CD1c-positive myeloid dendritic cell (primary cell): ENCODE data around the gene METRNL.

ENCODE experiments used
- DNase-seq: peaks from one replicate; pipeline ENCODE4 v3.0.0-alpha.2; 2016; ENCODE audit errors: extremely low spot score

The METRNL gene

GRCh38 chr17:83091257-83092141, 12.1 kb downstream of the METRNL start:
- DNase-seq, result no peak

- DNase-seq, result no peak
These were observed 12.8 kb downstream of the METRNL start for GRCh38 chr17:83092186-83092585.

GRCh38 chr17:83092931-83093330, 13.5 kb downstream of the METRNL start:
- DNase-seq, result no peak

- DNase-seq, result no peak
These were observed 14.1 kb downstream of the METRNL start for GRCh38 chr17:83093506-83093905.

GRCh38 chr17:83094291-83094690, 14.9 kb downstream of the METRNL start:
- DNase-seq, result no peak

GRCh38 chr17:83095016-83095415, 15.6 kb downstream of the METRNL start:
- DNase-seq, result no peak

GRCh38 chr17:83096401-83097224, 17.2 kb downstream of the METRNL start:
- DNase-seq, result no peak

GRCh38 chr17:83097831-83098230, 18.4 kb downstream of the METRNL start:
- no peak for DNase-seq

- DNase-seq, result no peak
These were observed 19.1 kb downstream of the METRNL start for GRCh38 chr17:83098241-83099085.

GRCh38 chr17:83099086-83099555, 19.7 kb downstream of the METRNL start:
- no peak for DNase-seq

GRCh38 chr17:83099570-83100181, 20.3 kb downstream of the METRNL start:
- no peak for DNase-seq

- peak; percentile 40 for DNase-seq
These were observed 20.9 kb downstream of the METRNL start for GRCh38 chr17:83100220-83100852.

GRCh38 chr17:83100853-83101391, 21.5 kb downstream of the METRNL start:
- DNase-seq, result no peak

GRCh38 chr17:83101805-83102480, 22.5 kb downstream of the METRNL start:
- DNase-seq, result no peak

GRCh38 chr17:83103200-83103942, 24.0 kb downstream of the METRNL start:
- peak; percentile 71 for DNase-seq

- DNase-seq, result no peak
These were observed 24.5 kb downstream of the METRNL start for GRCh38 chr17:83103943-83104311.

- no peak for DNase-seq
These were observed 25.4 kb downstream of the METRNL start for GRCh38 chr17:83104577-83105505.

GRCh38 chr17:83105512-83105911, 26.1 kb downstream of the METRNL start:
- DNase-seq, result no peak
